Measurements from ENCODE around the gene IQCK. TPM values are rescaled to one million over a fixed set of nuclear protein-coding genes. Genes with fewer than 3 reads are reported as not detected.

IQCK gene
- total RNA-seq, 5 donors from 2014 or later (not counting 1 experiment from before 2014, with no cell fraction given) = 1.6 to 3.3 (median 2.0) TPM

DNA sequence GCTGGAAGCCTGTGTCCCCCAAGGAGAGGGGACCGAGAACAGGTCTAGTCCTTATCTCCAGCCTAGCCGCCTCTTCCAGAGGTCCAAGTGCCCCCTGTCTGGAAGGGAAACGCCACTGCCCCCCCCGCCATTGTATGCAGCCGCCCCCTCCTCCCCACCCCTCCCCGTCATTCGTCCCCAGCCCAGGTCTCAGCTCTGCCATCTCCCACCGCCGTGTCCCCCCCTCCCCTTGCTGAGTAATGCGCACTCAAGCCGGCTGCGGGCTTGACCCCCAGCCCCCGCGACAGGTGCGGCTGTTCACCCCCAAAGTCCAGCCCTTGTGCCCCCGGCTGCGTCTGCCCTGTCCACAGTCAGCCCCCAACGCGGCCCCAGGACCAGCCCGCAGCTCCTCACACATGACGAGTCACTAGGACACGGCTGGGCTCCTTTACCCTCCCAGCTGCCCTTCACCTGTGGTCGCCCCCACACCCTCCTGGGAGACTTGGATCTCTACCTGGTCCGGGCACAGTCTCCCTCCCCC is 166.0 kb downstream of the IQCK start:
- Histone ChIP-seq H3K4me1 (ENCODE audit: control insufficient read depth in 1 of 2, extremely low read depth in 1 of 2, insufficient read depth in 2 of 2, low read length in 2 of 2) (peaks cover 2 to 34% of the 10 kb centered on the region in 2 experiments), H3K4me3 (ENCODE audit: control insufficient read depth in 1 of 2, extremely low read depth in 1 of 2, low read length in 1 of 2) (peak overlapping the region; percentile 42 to 50), H3K27ac (ENCODE audit: low read length) (no peak overlapping the region), H3K9me3 (no peaks in the 10 kb centered on the region), H3K27me3 (replicated peaks in 1 of 2; ENCODE audit: control insufficient read depth in 2 of 2, extremely low read depth in 1 of 2, insufficient read depth in 2 of 2, low read length in 1 of 2) (peaks cover 0 to 53% of the 10 kb centered on the region in 2 experiments), H3K36me3 (ENCODE audit: control insufficient read depth in 2 of 2, extremely low read depth in 1 of 2, insufficient read depth in 1 of 2, low read length in 1 of 2) (no peaks in the 10 kb centered on the region)
- H3K9me3 Mint-ChIP-seq = no peaks in the 10 kb centered on the region
- CTCF ChIA-PET = interaction anchor here (0.7 to 1.7 kb wide), 5 partner anchors 281 to 1082 kb away, joined by 4 to 9 read pairs (median 5); partner anchors contain the start of gene VPS35L (in 1 of the 2)
- POLR2A ChIA-PET = no interaction called here
- no peaks in the 10 kb centered on the region for H3K36me3 Mint-ChIP-seq
- peaks cover 16 to 31% of the 10 kb centered on the region in 2 donors for H3K27me3 Mint-ChIP-seq
- no peak overlapping the region for H3K27ac Mint-ChIP-seq
- DNase-seq = peak in 4 of 35 experiments; percentile 5 to 15 (median 6)
- ATAC-seq (replicated peaks in 1 of 4) = peak in 1 of 4 experiments; percentile 19
- WGBS (ENCODE audit: insufficient coverage) = 5% methylated on average over 18 of the region's 24 CpGs
- H3K4me1 Mint-ChIP-seq = peaks cover 25 to 30% (median 25%) of the 10 kb centered on the region in 3 donors
- peak overlapping the region; percentile 65 to 92 (median 73) for H3K4me3 Mint-ChIP-seq

DNA sequence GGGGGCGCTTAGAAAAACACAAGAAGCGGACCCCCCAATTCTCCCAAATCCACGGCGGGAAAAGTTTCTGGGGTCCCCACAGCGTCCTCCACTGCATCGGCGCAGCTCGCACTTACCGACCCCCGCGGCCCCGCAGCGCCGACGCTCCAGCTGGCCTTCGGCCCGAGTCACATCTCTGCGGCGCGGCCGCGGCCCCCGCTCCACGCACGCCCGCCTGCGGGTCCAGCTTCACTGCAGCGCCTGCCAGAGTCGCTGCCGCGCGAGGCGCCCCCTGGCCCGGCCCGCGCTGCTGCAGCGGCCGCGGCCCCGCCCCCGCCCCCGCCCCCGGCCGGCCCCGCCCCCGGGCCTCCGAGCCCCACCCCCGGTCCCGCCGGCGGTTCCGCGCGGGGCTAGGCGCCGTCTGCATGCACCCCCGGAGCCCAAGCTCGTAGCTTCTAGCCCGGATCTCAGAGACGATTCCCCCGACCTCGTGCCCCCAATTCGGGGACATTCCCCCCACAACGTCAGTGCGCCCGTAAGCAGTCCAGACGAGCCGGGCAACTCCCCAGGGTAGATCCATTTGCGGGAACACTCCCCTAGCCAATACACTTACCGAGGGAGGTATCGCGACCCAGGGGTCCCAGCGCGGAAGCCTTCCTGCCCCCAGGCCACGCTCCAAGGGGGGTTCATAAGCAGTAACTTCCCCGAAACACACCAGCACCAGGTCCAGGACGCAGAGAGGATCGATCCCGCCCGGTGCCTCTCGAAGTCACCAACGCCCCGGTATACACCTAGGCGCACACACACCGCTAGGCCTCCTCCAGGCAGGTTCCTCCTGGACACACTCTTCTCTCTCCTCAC is 166.8 kb downstream of the IQCK start, which contains the start of gene GPRC5B:
Gene GPRC5B, minus strand, starts transcription at position 238 of the 840 bp plus-strand sequence. CDS start 12,003 bp downstream, outside the sequence.
- H3K9me3 Mint-ChIP-seq = no peaks in the 10 kb centered on the region
- H3K36me3 Mint-ChIP-seq = no peaks in the 10 kb centered on the region
- H3K9me3 ChIP-seq = no peaks in the 10 kb centered on the region
- H3K27me3 ChIP-seq (replicated peaks in 1 of 2; ENCODE audit: control insufficient read depth in 2 of 2, extremely low read depth in 1 of 2, insufficient read depth in 2 of 2, low read length in 1 of 2) = peaks cover 0 to 54% of the 10 kb centered on the region in 2 experiments
- ChIA-PET POLR2A (no interaction called here), CTCF (interaction anchor here (0.6 to 1.7 kb wide), 5 partner anchors 282 to 329 kb away, joined by 3 to 9 read pairs (median 5); partner anchors contain the start of gene VPS35L (in 1 of the 2))
- WGBS (ENCODE audit: insufficient coverage) = 1% methylated on average over 57 of the region's 85 CpGs
- DNase-seq (peak; percentile 4 to 72 (median 33)), ATAC-seq (replicated peaks in 1 of 4) (peak; percentile 81 to 82 (median 82))
- H3K27me3 Mint-ChIP-seq = peaks cover 16 to 31% of the 10 kb centered on the region in 2 donors
- no peak within 1 kb of the TSS for H3K27ac Mint-ChIP-seq
- H3K4me3 Mint-ChIP-seq = peak within 1 kb of the TSS; percentile 82 to 92 (median 87)
- H3K36me3 ChIP-seq (ENCODE audit: control insufficient read depth in 2 of 2, extremely low read depth in 1 of 2, insufficient read depth in 1 of 2, low read length in 1 of 2) = no peaks in the 10 kb centered on the region
- H3K4me1 Mint-ChIP-seq = peaks cover 25 to 30% (median 25%) of the 10 kb centered on the region in 3 donors
- H3K4me1 ChIP-seq (ENCODE audit: control insufficient read depth in 1 of 2, extremely low read depth in 1 of 2, insufficient read depth in 2 of 2, low read length in 2 of 2) = peaks cover 2 to 34% of the 10 kb centered on the region in 2 experiments
- no peak within 1 kb of the TSS for H3K27ac ChIP-seq (ENCODE audit: low read length)
- H3K4me3 ChIP-seq (ENCODE audit: control insufficient read depth in 1 of 2, extremely low read depth in 1 of 2, low read length in 1 of 2) = peak within 1 kb of the TSS; percentile 50 to 87

DNA sequence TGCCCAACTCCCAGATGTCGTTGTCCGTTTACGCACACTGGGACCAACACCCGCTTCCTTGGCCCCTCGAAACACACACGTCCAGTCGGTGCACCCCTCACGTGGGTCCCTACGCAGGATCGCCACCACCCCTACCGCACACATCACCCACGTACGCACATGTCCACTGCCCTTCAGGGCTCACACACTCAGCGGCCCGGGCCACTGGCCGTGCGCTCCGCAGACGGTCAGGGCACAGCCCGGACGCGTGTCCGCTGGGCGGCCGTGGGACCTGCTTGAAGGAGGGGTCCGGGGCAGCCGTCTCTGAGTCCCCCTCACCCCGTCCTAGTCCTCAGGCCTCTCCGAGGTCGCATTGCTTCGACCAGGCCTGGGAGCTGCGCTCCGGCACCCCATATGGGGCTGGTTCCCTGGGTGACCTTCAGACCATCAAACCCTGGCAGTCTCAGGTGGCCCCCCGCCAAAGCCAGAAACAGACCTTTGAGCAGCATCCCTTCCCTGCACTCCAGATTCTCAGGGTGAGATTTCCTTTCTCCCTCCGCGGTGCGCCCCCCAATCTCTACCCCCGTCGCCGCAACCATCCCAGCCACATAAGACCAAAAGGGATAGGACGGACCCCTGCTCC is 167.5 kb downstream of the IQCK start:
- peak overlapping the region; percentile 82 to 92 (median 87) for H3K4me3 Mint-ChIP-seq
- H3K36me3 Mint-ChIP-seq = no peaks in the 10 kb centered on the region
- H3K27me3 ChIP-seq (replicated peaks in 1 of 2; ENCODE audit: control insufficient read depth in 2 of 2, extremely low read depth in 1 of 2, insufficient read depth in 2 of 2, low read length in 1 of 2) = peaks cover 0 to 55% of the 10 kb centered on the region in 2 experiments
- DNase-seq (peak in 3 of 35 experiments; percentile 3 to 18 (median 15)), ATAC-seq (replicated peaks in 1 of 4) (no peak)
- CTCF ChIA-PET = interaction anchor here (0.6 to 3.2 kb wide), 6 partner anchors 129 to 330 kb away, joined by 4 to 46 read pairs (median 12); partner anchors contain the start of gene VPS35L (in 1 of the 2)
- no peaks in the 10 kb centered on the region for H3K9me3 Mint-ChIP-seq
- no peak overlapping the region for H3K27ac ChIP-seq (ENCODE audit: low read length)
- H3K4me1 Mint-ChIP-seq = peaks cover 25 to 30% (median 25%) of the 10 kb centered on the region in 3 donors
- H3K4me1 ChIP-seq (ENCODE audit: control insufficient read depth in 1 of 2, extremely low read depth in 1 of 2, insufficient read depth in 2 of 2, low read length in 2 of 2) = peaks cover 2 to 34% of the 10 kb centered on the region in 2 experiments
- no peak overlapping the region for H3K27ac Mint-ChIP-seq
- peak overlapping the region; percentile 48 to 87 for H3K4me3 ChIP-seq (ENCODE audit: control insufficient read depth in 1 of 2, extremely low read depth in 1 of 2, low read length in 1 of 2)
- WGBS (ENCODE audit: insufficient coverage) = 16% methylated on average over 31 of the region's 41 CpGs
- no peaks in the 10 kb centered on the region for H3K9me3 ChIP-seq
- no peaks in the 10 kb centered on the region for H3K36me3 ChIP-seq (ENCODE audit: control insufficient read depth in 2 of 2, extremely low read depth in 1 of 2, insufficient read depth in 1 of 2, low read length in 1 of 2)
- POLR2A ChIA-PET = interaction anchor here in 1 of 2 donors (0.6 kb wide), 1 partner anchor 302 kb away, joined by 3 read pairs; no protein-coding TSS in a partner anchor
- peaks cover 16 to 31% of the 10 kb centered on the region in 2 donors for H3K27me3 Mint-ChIP-seq

DNA sequence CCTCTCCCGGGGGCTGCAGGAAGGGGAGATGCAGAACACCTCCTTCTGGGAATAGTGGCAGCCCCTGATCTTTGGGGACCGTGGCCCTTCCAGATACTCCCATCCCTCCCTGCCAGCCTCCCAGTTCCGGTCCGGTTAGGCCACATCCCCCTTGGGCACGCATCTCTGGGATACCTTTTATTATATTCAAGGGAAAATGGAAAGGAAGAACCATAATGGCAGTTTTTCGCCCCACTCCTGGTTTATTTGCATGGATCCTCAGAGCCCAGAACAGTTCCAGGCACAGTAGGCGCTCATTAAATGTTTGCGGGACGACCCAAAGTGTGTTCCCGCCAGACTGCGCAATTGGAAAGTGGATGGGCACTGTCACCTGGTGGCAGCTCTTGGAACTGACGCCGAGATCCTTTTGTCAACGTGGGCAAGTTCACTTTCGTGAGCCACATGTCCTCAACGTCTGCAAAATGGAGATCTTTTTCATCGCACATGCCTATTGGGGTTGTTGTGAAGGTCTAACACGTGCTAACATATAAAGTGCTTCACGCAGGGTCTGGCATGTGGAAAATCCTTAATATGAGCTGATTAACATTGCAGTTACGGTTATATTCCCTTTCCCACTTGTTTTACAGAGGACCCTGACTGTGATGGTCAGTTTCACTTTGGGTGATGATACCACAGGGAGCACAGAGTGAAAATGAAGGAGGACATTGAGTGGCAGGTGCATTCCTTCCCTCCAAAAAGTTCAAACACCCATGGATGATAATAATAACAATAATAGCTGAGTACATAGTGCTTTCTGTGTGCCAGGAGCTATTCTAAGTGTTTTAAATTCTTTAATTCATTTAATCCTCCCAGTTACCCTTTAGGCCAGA is 168.2 kb downstream of the IQCK start:
- peaks cover 16 to 28% of the 10 kb centered on the region in 2 donors for H3K27me3 Mint-ChIP-seq
- WGBS (ENCODE audit: insufficient coverage) = 2% methylated on average over 16 of the region's 20 CpGs
- ChIA-PET CTCF (interaction anchor here (0.6 to 3.2 kb wide), 13 partner anchors 9 to 331 kb away, joined by 3 to 46 read pairs (median 6); partner anchors contain the start of gene VPS35L (in 1 of the 2)), POLR2A (interaction anchor here in 1 of 2 donors (0.6 kb wide), 1 partner anchor 302 kb away, joined by 3 read pairs; no protein-coding TSS in a partner anchor)
- no peaks in the 10 kb centered on the region for H3K36me3 Mint-ChIP-seq
- H3K4me3 Mint-ChIP-seq = peak overlapping the region; percentile 82 to 92 (median 87)
- ATAC-seq (replicated peaks in 1 of 4) = peak; percentile 51 to 58 (median 54)
- peaks cover 2 to 34% of the 10 kb centered on the region in 2 experiments for H3K4me1 ChIP-seq (ENCODE audit: control insufficient read depth in 1 of 2, extremely low read depth in 1 of 2, insufficient read depth in 2 of 2, low read length in 2 of 2)
- no peaks in the 10 kb centered on the region for H3K9me3 ChIP-seq
- H3K9me3 Mint-ChIP-seq = no peaks in the 10 kb centered on the region
- peak overlapping the region; percentile 10 to 52 for H3K4me3 ChIP-seq (ENCODE audit: control insufficient read depth in 1 of 2, extremely low read depth in 1 of 2, low read length in 1 of 2)
- H3K4me1 Mint-ChIP-seq = peaks cover 25 to 30% (median 25%) of the 10 kb centered on the region in 3 donors
- H3K27me3 ChIP-seq (replicated peaks in 1 of 2; ENCODE audit: control insufficient read depth in 2 of 2, extremely low read depth in 1 of 2, insufficient read depth in 2 of 2, low read length in 1 of 2) = peaks cover 0 to 52% of the 10 kb centered on the region in 2 experiments
- DNase-seq = peak; percentile 55 to 88 (median 72)
- H3K27ac Mint-ChIP-seq = no peak overlapping the region
- no peaks in the 10 kb centered on the region for H3K36me3 ChIP-seq (ENCODE audit: control insufficient read depth in 2 of 2, extremely low read depth in 1 of 2, insufficient read depth in 1 of 2, low read length in 1 of 2)
- H3K27ac ChIP-seq (ENCODE audit: low read length) = no peak overlapping the region

DNA sequence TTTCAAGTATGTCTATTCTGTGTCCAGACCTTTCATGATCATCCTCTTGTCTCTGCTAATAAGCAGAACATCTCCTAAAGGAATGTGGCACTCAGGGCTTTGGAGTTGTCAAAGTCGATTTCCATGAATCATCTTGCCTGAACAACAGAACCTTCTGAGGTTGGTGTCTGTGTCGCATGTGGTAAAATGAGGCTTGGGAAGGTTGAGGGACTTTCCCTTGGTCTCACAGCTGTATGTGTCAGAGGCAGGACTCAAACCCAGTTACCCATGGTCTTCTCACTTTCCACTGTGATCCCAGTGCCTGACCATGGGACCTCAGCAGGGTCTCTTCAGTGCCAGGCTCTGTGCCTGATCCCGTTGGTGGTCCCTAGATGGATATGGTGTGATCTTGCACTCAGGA is 170.8 kb downstream of the IQCK start:
- no peaks in the 10 kb centered on the region for H3K36me3 ChIP-seq (ENCODE audit: control insufficient read depth in 2 of 2, extremely low read depth in 1 of 2, insufficient read depth in 1 of 2, low read length in 1 of 2)
- H3K4me3 Mint-ChIP-seq = no peak overlapping the region
- peaks cover 16 to 17% (median 17%) of the 10 kb centered on the region in 3 donors for H3K4me1 Mint-ChIP-seq
- no peak overlapping the region for H3K27ac Mint-ChIP-seq
- no peaks in the 10 kb centered on the region for H3K9me3 ChIP-seq
- H3K4me1 ChIP-seq (ENCODE audit: control insufficient read depth in 1 of 2, extremely low read depth in 1 of 2, insufficient read depth in 2 of 2, low read length in 2 of 2) = peaks cover 2 to 25% of the 10 kb centered on the region in 2 experiments
- ChIA-PET CTCF (interaction anchor here (0.9 to 3.2 kb wide), 4 partner anchors 284 to 333 kb away, joined by 4 to 46 read pairs (median 5); partner anchors contain the start of gene VPS35L (in 1 of the 2)), POLR2A (interaction anchor here in 1 of 2 donors (0.6 kb wide), 1 partner anchor 141 kb away, joined by 7 read pairs; no protein-coding TSS in a partner anchor)
- ATAC-seq (replicated peaks in 1 of 4) (no peak), DNase-seq (no peak)
- H3K4me3 ChIP-seq (ENCODE audit: control insufficient read depth in 1 of 2, extremely low read depth in 1 of 2, low read length in 1 of 2) = no peak overlapping the region
- H3K36me3 Mint-ChIP-seq = no peaks in the 10 kb centered on the region
- H3K27me3 ChIP-seq (replicated peaks in 1 of 2; ENCODE audit: control insufficient read depth in 2 of 2, extremely low read depth in 1 of 2, insufficient read depth in 2 of 2, low read length in 1 of 2) = peaks cover 0 to 27% of the 10 kb centered on the region in 2 experiments
- peaks cover 10 to 16% of the 10 kb centered on the region in 2 donors for H3K27me3 Mint-ChIP-seq
- no peak overlapping the region for H3K27ac ChIP-seq (ENCODE audit: low read length)
- 80% methylated on average over 1 of the region's 3 CpGs for WGBS (ENCODE audit: insufficient coverage)
- no peaks in the 10 kb centered on the region for H3K9me3 Mint-ChIP-seq
